GM18907 (cell line): Measurements from ENCODE around the gene TFF3.
"Not testable (repeated sequence)": the region's sequence is repeated elsewhere in the genome, so short reads cannot be mapped to it uniquely, and the experiment has no call there.

Source experiments
- ATAC-seq: cut with Tn5 transposase; IDR thresholded peaks from one replicate; pipeline ENCODE4 v1.9.1; 2021; ENCODE audit warnings: mild to moderate bottlenecking, moderate library complexity; ENCODE audit not compliant: unreplicated experiment

TFF3 gene

DNA sequence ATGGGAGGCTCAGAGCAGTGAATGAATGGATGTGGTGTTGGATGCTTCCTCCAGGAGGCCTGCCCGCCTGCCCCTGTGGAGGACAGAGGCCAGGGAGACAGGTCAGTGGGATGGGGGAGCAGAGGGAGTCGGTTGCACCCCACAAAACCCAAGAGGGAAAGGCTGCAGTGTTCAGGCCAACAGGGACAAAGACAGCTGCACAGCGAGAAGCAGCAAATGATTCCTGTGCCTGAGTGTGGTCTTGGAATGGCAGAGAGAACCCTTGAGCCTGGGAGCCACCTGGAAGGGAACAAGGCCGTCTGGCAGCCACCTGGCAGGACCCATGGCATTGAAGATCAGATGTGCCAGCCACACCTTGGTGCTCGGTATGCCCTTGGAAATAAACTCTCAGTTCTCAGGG is 8.1 kb downstream of the TFF3 start:
- no peak for ATAC-seq

DNA sequence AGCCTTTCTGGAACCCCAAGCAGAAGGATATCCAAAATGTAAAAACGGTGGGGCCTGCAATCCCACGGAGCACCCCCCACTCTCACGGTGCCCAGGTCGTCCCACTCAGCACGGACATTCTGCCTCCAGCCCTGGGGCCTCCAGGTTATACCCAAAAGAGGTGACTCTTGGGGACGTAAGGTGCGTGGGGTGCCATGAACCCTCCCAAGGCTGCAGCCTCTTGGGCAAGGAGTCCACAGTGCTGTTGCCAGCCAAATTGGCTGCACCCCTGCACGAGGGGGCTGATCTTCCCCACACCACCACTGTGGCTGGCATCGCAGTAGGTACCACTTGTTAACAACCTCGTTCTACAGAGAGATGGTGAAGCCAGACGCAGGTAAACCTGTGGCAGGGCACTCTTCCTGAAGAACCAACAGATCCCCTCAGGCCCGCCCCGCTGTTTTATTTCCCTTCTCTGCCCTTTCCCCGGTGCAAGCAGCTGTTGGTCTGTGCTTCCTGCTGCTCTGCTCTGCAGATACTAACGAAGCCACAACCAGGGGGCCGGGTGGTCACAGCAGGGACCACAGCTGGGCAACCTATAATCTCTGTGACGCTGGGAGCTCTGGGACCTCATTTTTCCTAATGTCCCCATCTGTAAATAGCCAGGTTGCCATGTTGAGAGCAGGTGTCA is 8.7 kb downstream of the TFF3 start:
- no peak for ATAC-seq

DNA sequence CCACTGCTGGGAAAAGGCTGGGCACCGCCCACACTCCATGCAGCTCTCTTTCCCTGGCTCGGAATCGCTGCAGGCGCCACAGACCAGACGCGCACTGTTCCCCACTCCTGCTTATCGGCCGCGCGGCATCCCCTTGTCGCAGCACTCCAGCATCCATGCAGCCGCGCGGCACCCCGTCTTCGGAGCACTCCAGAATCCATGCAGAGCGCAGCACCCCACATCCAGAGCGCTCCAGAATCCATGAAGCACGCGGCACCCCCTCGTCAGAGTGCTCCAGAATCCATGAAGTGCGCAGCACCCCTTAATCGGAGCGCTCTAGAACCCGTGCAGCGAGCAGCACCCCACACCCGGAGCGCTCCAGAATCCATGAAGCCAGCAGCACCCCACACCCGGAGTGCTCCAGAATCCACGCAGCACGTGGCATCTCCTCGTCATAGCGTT is 9.5 kb downstream of the TFF3 start:
- ATAC-seq: no peak

DNA sequence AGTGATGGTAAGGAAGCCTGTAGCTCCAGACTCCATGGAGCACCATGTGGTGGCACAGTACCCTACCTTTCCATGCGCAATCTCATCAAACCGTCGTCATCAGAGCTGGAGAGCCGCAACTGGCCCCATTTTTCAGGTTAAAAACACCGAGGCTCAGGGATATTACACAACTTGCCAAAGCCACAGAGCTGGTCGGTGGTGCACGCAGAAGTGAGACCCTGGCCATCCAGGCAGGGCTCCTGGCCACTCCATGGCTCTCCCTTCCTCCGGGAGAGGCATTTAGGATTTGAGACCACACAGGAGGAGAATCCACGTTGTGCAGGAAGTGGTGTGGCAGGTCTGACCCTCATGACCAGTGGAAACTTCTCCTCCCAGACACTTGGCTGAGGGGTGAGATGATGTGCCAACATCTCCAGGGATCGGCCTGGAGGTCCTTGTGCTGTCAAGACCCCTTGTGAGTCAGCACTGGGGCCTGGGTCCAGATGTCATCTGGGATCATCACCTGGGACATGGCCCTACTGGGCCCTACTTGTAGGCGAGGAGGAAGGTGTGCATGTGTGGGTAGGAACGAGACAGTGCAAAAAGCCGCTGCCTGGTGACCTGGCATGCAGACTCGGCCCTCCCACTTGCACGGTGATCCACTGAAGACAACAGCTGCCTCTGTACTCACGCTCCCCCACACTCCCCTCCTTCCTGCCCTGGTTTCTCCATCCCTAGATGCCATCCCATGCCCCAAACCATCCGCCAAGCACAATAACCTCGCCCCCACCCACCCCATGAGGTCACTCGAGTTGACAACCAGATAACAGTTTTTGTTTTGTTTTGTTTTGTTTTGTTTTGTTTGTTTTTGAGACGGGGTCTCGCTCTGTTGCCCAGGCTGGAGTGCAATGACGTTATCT is 10.4 kb downstream of the TFF3 start:
- no peak for ATAC-seq

DNA sequence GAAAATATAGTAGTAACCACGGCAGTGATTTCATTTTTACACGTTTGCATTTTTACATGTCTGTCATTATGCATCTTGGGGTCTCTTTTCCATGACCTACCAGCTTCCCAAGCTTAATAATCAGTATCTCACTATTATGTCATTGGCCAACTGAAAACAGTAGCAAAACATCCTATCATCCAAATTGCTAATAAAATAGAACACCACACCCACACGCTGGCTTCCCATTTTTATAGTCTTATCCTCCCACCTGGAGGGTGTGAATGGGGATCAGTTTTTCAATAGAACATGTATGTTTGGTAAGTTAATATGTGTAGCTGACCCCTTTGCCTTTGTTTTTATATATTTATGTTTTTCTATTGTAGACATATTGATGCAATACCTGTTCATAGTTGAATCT is 11.8 kb downstream of the TFF3 start:
- ATAC-seq: no peak

DNA sequence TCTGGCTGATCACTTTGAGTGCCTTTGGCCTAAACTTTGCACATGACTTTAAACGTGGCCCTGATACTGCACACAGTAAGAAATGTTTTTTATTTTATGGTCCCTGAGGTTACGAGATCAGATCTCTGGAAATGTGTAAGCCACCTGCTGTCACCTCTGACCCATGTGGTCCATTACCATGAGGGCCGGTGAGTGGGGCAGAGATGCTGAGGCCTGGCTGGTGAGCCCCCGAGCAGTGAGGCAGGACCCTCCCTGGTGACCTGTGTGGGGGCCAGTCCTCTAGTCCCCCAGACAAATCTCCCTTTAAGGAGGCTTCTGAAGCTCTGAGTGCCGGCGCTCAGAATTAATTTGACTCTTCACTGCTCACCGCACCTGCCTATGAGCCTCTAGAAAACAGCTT is 12.4 kb downstream of the TFF3 start:
- ATAC-seq: no peak

DNA sequence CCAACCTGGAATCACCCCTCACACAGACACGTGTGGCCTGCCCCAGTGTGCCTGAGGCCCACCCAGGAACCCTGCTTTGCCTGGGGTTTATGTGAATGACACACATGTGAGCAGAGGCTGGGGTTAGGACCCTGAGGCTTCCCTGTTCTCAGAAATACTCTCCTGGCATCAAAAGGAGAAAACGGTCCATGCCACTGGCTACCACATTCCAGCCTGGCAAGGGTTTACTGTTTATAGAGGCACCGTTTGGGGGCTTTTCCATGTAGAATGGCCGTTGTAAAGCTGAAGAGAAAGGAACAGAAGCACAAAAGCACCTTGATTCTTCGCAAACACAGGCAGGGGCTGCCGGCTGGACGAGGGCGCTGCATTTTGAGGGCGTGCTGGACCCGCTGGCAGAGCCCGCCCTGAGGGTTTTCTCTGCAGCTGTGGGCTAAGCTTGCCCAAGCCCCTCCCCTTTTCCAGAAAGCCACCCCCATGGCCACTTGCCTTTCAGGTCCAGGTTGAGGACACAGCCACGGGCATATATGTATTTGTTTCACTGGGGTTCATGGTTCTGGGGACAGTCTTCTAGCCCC is 13.0 kb downstream of the TFF3 start:
- ATAC-seq: no peak

DNA sequence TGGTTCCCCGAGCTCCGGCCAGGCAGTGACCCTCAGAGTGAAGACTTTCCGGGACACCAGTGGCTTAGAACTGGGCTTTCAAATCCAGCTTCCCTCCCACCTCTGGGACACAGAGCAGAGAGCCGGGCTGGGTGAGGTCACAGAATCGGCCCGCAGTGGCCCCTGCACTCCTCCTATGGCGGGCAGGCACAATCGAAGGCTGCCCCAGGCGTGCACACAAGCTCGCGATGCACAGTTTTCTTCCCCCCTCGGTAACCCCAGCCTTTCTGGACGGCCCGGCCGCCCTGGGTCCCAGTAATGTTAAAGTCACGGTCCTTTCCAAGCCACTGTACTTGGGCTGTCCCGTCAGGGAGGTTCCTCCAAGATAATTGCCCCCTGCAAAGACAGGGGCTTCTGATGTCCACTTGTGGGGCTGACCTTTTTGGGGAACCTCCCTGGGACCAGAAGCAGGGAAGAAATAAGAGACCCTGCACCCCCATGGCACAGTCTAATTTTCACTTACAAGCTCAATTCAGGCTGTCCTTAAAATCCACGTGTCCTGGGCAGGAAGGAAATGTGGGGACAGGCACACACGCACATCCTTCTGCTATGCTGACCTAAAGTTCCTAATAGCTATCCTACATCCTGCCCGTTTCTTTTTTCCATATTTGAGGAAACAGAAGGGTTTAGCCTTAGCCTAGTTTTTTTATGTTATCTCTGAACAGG is 13.7 kb downstream of the TFF3 start:
- no peak for ATAC-seq

DNA sequence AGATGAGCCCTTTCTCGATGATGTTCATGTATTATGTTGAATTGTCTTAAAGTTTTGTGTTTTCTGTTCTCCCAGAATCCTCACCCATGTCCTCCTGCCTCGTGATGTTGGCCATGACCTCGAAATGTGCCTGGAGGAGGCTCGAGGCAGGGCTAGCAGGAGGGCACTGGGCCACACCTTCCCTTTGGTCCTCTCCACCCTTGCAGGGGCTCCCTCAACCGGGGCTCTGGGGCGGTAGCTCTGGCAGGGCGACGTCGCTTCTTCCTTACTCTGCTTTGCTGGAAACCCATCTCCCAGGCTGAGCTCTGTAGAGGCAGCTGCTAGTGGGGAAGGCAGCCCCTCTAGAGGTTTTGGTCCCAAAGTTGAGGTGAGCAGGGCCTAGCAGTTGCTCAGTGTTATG is 14.3 kb downstream of the TFF3 start:
- no peak for ATAC-seq

DNA sequence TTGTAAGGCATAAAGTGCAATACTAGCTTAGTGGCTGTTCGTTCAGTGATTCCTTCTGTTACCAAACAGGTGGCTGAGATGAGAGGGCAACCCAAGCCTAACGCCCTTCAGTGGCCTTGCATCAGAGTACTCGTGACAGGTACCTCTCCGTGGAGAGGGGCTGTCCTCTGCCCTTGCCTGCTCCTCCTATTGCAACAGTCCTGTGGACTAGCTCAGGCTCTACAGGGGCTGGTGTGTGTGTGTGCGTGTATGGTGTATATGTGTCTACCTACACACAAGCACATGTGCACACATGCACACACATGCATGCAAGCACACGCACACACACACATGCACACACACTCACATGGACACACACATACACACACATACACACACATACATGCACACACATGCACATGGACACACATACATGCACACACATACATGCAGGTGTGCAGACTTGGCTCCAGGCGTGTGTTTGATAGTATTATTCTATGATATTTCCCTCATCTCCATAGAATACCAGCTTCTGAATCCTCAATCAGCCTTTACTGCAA is 15.1 kb downstream of the TFF3 start:
- ATAC-seq: no peak

DNA sequence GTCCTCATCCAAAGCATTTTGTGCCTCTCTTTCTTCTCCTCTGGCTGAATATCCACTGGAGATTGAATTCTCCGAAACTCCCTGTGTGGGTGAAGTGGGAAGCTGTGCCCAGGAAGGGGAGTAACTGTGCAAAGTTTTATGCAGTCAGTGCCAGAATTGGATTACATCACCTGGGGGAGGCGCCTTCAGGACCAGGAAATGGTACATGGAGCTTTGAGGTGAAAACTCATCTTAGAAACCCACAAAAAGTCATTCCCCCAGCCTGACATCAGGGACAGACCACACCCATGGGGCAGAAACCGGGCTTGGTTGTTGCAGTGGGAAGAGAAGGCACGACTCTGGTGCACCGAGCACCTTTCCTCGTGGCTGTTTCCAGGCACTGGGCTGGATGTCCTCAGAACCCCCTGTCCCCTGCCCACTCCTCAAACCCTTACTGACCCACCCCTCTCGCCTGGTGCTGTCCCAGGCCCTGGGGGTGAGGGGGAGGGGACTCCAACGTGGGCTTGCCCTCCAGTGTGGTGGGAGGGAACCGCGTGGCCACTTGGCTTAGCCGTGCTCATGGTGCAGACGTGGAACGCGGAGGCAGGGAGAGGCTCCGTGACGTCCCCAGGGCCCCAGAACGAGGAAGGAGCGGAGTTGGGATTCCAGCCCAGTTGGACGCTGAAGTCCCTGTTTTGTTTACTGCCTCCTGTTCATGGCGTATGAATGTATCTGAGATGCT is 15.7 kb downstream of the TFF3 start:
- ATAC-seq: no peak

DNA sequence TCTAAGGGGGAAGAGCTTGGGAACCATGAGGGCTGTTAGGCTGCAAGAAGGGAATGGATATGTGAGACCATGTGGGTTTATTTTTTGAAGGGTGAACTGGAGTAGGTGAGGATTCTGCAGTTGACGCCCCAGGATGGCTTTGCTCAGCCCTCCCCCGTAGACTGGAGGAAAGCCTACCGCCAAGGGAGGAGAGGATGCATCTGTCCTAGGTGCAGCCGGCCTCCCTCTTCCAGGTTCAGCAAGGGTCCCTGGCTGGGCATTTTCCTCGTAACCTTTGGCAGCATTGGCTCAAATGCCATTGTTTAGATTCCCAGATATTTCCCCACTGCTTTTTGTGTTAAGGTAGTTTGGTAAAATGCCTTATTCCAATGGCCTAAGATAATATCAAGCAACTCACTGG is 16.6 kb downstream of the TFF3 start:
- no peak for ATAC-seq

DNA sequence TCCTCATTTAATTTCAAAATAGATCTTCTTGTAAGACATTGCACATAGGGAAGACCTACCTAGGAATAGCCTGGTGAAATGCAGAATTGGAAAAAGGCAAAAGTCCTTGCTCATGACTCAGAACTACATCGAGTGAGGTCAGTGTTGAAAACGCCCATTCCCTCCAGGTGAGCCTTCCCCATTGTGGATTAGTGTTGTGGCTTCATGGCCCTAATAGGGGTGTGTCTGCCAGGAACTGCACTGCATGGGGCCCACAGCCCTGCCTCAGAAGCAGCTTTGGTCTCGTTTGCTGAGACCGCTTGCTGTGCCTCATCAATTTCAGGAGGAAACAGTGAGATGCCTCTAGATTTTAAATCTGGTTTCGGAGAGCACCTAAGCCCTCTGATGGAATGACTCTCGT is 17.0 kb downstream of the TFF3 start:
- no peak for ATAC-seq

DNA sequence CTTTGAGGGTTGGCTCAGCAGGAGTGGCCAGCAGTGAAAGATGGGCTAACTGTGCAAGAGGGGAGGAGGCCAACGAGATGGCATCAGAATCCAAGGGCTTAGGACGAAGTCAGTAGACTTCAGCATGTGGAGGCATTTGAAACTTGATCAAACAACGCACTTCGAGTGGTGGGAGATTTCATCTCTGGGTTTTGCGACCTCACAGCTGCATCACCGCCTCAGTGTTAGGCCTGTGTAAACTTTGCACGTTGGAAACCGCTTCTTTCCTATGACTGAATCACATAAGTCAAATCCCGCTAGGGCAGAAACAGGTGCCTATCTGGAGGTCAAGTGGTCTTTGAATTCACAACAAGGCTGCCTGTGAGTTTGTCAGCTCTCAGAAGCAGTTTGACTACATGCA is 17.8 kb downstream of the TFF3 start:
- no peak for ATAC-seq

DNA sequence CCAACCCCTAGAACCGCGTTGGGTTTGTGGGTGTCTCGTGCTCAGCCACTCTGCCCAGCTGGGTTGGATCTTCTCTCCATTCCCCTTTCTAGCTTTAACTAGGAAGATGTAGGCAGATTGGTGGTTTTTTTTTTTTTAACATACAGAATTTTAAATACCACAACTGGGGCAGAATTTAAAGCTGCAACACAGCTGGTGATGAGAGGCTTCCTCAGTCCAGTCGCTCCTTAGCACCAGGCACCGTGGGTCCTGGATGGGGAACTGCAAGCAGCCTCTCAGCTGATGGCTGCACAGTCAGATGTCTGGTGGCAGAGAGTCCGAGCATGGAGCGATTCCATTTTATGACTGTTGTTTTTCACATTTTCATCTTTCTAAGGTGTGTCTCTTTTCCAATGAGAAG is 18.7 kb downstream of the TFF3 start:
- no peak for ATAC-seq

DNA sequence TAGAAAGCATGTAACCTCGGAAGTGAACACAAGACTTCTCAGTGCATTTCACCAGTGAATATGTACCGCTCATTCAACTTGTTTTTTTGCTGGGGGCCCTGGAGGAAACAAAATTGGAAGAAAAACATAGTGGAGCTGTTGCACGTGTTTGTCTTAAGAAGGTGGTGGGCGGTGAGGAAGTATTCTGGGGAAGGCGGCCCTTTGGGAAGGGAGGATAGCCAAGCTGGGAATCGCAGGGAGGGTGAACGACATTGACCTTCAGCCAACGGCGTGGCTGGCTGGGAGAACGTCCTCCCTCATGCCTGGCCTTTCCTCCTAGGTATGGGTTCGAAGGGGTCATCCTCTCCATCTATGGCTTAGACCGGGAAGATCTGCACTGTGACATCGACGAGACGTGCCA is 19.4 kb downstream of the TFF3 start:
- ATAC-seq: no peak

DNA sequence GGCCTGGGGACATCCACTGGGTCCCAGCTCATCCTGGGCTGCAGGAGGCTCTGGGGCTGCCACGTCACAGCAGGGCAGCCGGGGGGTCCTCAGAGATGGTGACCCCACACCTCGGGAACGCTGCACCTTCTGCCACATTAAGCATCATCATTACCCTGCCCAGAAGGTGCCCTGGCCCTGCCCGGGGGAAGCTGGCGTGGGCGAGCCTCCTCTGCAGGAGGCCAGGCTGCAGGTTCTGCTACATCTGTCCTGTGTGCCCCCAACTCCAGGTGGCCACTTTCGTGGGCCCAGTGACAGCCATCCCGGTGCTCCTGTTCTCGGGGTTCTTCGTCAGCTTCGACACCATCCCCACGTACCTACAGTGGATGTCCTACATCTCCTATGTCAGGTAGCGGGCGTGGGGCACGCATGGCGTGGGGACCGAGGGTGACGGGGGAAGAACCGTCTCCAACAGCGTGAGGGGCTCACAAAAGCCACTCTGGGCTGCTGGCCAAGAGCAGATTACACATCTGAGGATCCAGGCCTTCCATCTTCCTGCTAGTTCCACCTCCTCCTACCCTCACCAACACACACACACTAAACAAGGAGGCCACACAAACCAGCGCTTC is 20.8 kb downstream of the TFF3 start:
- no peak for ATAC-seq

DNA sequence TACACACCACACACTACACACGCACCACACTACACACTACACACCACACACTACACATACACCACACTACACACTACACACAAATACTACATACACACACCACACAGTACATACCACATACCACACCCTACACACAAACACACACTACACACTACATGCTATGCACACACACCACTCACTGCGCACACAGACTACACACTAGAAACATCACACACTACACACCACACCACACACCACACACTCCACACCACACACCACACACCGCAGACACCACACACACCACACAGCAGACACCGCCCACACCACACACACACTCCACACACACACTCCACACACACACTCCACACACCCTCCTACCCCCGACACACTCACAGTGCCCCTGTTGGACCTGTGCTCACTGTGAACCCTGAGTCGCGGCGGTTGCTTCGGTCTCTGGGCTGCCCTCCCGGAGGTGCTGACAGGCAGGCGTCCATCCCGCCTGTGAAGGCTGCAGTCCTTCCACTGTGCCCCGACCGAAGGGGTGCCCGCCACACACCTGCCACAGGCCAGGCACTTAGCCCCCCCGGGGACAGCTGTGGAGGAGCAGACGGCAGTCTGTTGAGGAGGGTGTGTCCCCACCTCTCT is 21.4 kb downstream of the TFF3 start:
- no peak for ATAC-seq

DNA sequence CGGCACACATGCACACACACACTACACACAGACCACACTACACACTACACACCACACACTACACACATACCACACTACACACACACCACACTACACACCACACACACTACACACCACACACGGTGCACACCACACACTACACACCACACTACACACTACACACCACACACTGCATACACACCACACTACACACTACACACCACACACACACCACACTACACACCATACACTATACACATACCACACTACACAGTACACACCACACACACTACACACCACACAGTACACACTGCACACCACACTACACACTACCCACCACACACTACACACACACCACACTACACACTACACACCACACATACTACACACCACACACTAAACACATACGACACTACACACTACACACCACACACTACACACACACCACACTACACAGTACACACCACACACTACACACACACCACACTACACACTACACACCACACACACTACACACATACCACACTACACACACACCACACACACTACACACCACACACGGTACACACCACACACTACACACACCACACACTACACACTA is 22.6 kb downstream of the TFF3 start:
- not testable (repeated sequence) for ATAC-seq
